Spinal cord (tissue), 10 donors: ENCODE results near the gene RUBCNL. TPM values are rescaled to one million over a fixed set of nuclear protein-coding genes. Genes with fewer than 3 reads are reported as not detected.

ENCODE experiments used
- DNase-seq, 6 donors: peaks; one replicate each; pipeline versions ENCODE4 v3.0.0 to v3.0.0-alpha.2; 2013 to 2015; ENCODE audit warnings: low spot score in 6 of 6, low read depth in 4 of 6
- H3K27ac ChIP-seq: one replicate; pipeline ENCODE4 v1.5.1; 2013; ENCODE audit warnings: low read depth, low read length, control low read depth
- H3K27me3 ChIP-seq: one replicate; pipeline ENCODE4 v1.6.1; 2013; ENCODE audit warnings: low read length; ENCODE audit not compliant: control insufficient read depth, insufficient read depth
- H3K36me3 ChIP-seq: one replicate; pipeline ENCODE4 v1.6.1; 2013; ENCODE audit warnings: low read length; ENCODE audit not compliant: control insufficient read depth, insufficient read depth
- H3K4me1 ChIP-seq: one replicate; pipeline ENCODE4 v1.6.1; 2013; ENCODE audit warnings: low read length; ENCODE audit not compliant: control insufficient read depth, insufficient read depth
- H3K4me3 ChIP-seq: one replicate; pipeline ENCODE4 v1.5.1; 2013; ENCODE audit warnings: low read depth, low read length, control low read depth
- H3K9me3 ChIP-seq: one replicate; pipeline ENCODE4 v1.6.1; 2013; ENCODE audit warnings: low read length; ENCODE audit not compliant: control insufficient read depth, insufficient read depth
- WGBS: methylation state at CpG from one replicate; pipeline ENCODE4 v1.1.5; 2013; ENCODE audit warnings: missing lambda C conversion rate; ENCODE audit not compliant: insufficient coverage; 5-methylcytosine and 5-hydroxymethylcytosine counted together
- polyA plus RNA-seq, 2 donors: library from polyadenylated mRNA; unstranded; fragments of 120-200 nt; gene quantifications; one replicate each; pipeline ENCODE4 v1.2.1, GENCODE V29; 2013; ENCODE audit not compliant: insufficient read length in 2 of 2
- total RNA-seq, 2 donors: library from RNA; depleted of rRNA in 1 of 2; stranded (reverse); fragments of 120-200 nt in 1 of 2; fragments of >200 nt in 1 of 2; gene quantifications; one replicate each; pipeline versions ENCODE4 v1.2.3 to v1.2.4, GENCODE V29; 2013 to 2014
- donor health status: healthy.

The RUBCNL gene
- total and polyA plus RNA-seq, 4 donors = 5.6 to 8.7 (median 7.2) TPM

DNA sequence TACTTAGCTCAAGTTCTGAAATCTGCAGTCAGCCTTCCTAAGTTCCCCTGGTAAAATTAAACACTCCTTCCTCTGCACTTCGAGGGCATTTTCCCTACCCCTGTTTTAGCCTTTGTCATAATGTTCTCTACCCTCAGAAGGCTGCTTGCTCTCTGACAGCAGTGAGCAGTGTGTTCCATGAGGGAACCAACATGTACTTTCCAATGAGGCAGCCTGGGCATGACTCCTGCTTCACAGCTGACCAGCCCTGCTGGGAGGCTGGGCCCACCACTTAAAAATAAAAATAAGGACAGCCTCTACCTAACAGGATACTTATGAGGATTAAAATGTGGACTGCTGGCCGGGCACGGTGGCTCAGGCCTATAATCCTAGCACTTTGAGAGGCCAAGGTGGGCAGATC lies 26.4 kb downstream of the RUBCNL start:
- no peak for DNase-seq
- Histone ChIP-seq H3K4me1 (no peaks in the 10 kb centered on the region), H3K36me3 (peaks cover 2% of the 10 kb centered on the region), H3K27me3 (no peaks in the 10 kb centered on the region), H3K27ac (no peak overlapping the region), H3K9me3 (no peaks in the 10 kb centered on the region), H3K4me3 (no peak overlapping the region)
- WGBS = 91% methylated on average over 1 of the region's 3 CpGs

DNA sequence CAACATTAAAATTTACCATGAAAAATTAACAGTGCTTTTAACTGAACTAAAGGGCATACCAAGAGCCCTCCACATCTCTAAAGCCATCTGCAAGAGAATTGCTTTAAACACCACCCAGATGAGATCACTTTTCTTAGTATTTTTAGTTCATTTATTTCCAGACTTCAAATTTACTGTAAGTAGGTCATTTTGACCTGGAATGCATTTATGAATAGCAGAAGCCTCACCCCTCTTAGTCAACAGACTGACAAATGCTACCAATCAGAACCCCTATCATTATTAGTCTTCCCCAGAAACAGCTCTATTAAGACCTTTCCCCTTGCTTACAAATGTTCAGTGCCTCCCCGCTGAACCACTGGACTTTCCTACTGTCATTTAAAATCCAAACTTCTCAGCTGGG lies 27.3 kb downstream of the RUBCNL start:
- Histone ChIP-seq H3K27ac (no peak overlapping the region), H3K36me3 (peaks cover 2% of the 10 kb centered on the region), H3K4me1 (no peaks in the 10 kb centered on the region), H3K9me3 (no peaks in the 10 kb centered on the region), H3K4me3 (no peak overlapping the region), H3K27me3 (no peaks in the 10 kb centered on the region)
- WGBS = no CpG with 5 or more reads among the region's 1 CpG
- DNase-seq = no peak

DNA sequence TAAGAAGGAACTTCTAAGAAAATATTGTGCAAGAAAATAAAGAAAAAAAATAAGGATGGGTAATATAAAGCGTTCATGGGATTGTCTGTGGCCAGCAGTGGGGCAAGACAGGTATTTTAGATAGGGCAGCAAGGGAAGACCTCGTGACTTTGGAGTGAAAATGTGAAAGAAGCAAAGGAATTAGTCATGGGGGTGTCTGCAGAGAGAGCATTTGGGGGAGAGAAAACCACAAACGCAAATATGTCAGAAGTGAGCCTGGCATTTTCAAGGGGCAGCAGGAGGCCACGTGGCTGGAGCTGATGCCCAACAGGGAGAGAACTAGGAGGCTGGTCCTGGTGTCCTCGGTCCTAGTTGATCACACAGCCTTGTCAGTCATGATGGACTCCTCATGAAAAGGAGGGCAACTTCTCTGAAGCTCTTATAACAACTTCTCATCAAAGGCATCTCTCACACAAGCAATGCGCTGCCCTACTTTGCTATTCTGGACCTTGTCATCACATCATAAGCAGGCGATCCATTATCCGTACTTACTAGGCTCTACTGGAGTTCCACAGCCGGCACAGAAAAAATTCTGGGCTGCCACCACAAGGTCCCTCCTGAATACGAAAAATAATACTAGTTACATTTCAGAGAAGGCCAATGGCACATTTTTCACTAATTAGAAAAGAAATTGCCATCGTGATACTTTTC lies 31.0 kb downstream of the RUBCNL start:
- WGBS = 92% methylated on average over 10 of the region's 11 CpGs
- H3K9me3 ChIP-seq = no peaks in the 10 kb centered on the region
- H3K36me3 ChIP-seq = no peaks in the 10 kb centered on the region
- H3K4me1 ChIP-seq = no peaks in the 10 kb centered on the region
- no peak for DNase-seq
- no peak overlapping the region for H3K27ac ChIP-seq
- no peaks in the 10 kb centered on the region for H3K27me3 ChIP-seq
- H3K4me3 ChIP-seq = no peak overlapping the region

DNA sequence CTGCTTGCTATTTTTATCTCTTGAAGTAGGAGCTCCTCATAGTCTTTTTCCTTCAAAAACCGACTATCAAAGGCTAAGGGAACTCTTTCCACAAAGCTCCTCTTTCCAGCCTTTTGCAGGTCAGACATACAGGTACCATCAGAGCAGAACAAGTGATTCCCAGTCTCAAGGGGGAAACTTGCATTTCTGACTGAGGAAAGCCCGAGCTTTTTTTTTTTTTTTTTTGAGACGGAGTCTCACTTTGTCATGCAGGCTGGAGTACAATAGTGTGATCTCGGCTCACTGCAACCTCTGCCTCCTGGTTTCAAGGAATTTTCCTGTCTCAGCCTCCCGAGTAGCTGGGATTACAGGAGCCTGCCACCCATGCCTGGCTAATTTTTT lies 32.0 kb downstream of the RUBCNL start:
- no peak for DNase-seq
- no peaks in the 10 kb centered on the region for H3K27me3 ChIP-seq
- no peaks in the 10 kb centered on the region for H3K36me3 ChIP-seq
- no peak overlapping the region for H3K27ac ChIP-seq
- no peaks in the 10 kb centered on the region for H3K4me1 ChIP-seq
- no peaks in the 10 kb centered on the region for H3K9me3 ChIP-seq
- WGBS = 74% methylated on average over 2 of the region's 5 CpGs
- H3K4me3 ChIP-seq = no peak overlapping the region

DNA sequence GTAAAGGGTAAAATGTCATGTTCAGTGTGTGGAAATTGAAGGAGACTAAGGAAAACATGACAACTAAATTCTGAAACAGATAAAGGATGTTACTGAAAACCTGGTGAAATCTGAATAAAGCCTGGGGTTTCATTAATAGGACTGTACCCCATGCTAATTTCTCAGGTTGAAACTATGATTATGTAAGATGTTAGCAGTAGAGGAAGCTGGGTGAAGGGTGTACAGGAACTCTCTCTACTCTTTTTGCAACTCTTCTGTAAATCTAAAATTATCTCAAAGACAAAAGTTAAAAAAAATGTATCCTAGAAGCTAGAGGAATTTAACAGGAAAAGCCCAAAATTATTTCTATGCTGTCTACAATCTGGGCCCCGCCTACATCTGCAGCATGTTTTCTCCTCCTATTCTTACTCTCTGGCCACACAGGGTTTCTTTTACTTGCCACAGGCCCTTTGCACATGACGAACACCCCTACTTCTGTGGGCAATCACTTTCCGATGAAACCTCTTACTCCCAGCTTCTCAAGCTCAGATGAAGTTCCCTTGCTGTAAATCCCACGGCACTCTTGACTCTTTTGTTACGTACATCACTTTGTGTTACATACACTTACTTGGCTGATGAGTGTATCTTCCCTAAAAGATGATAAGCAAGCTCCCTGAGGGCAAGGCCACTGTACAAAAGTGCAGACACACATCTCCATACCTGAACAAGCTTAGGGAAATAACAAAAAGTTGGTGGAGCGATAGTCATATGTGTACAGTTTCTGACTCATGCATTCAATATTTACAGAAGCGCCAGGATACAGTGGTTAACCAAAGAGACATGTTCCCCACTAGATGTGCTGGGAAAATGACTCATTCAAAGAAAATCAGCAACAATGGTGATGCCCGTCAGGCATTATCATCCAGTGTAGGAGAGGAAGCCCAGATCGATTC lies 32.6 kb downstream of the RUBCNL start:
- Histone ChIP-seq H3K36me3 (no peaks in the 10 kb centered on the region), H3K27ac (no peak overlapping the region), H3K4me1 (no peaks in the 10 kb centered on the region), H3K9me3 (no peaks in the 10 kb centered on the region), H3K4me3 (no peak overlapping the region), H3K27me3 (no peaks in the 10 kb centered on the region)
- 96% methylated on average over 6 of the region's 9 CpGs for whole genome bisulfite sequencing
- no peak for DNase-seq

DNA sequence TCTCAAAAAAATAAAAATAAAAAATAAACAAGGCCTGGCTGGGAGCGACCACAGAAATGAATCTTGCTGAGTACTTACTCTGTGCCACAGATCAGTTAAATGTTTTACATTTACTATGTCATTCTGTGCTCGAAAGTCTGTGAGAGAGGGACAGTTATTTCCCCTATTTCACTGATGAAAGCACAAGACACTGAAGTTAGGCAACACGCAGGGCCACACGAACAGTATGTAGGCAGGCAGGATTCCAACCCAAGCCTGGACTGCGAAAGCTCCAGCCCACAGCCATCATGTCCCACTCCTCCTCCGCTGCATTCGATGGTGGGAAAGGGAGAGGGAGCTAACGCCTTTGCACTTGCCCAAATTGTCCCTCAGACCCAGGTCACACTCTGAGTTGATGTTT lies 34.2 kb downstream of the RUBCNL start:
- no peak for DNase-seq
- no peaks in the 10 kb centered on the region for H3K36me3 ChIP-seq

DNA sequence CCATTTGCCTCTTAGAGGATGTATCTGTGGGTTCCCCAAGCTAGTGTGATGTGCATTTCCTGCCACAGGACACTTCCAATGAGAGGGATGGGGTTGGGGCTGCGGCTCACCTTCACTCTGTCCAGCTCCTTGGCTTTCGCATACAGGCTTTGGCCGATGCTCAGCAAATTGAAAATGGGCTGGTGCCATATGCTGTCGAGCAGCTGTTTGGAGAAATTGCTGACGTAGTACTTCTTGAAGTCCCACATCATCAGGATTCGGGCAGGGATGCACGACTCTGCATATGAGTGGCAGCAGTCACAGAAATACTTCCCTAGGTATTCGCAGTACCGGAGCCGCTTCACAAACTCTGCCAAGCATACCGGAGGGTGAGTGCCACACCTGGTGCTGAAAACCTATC lies 37.0 kb downstream of the RUBCNL start:
- WGBS = 95% methylated on average over 11 of the region's 11 CpGs
- peaks cover 11% of the 10 kb centered on the region for H3K4me1 ChIP-seq
- DNase-seq = peak in 1 of 6 donors; percentile 29

More for the DNA sequence above, 34.2 kb downstream of the RUBCNL start:
- H3K27me3 ChIP-seq = no peaks in the 10 kb centered on the region
- WGBS = no CpG with 5 or more reads among the region's 8 CpGs
- no peak overlapping the region for H3K4me3 ChIP-seq
- no peak overlapping the region for H3K27ac ChIP-seq
- H3K9me3 ChIP-seq = no peaks in the 10 kb centered on the region
- no peaks in the 10 kb centered on the region for H3K4me1 ChIP-seq

DNA sequence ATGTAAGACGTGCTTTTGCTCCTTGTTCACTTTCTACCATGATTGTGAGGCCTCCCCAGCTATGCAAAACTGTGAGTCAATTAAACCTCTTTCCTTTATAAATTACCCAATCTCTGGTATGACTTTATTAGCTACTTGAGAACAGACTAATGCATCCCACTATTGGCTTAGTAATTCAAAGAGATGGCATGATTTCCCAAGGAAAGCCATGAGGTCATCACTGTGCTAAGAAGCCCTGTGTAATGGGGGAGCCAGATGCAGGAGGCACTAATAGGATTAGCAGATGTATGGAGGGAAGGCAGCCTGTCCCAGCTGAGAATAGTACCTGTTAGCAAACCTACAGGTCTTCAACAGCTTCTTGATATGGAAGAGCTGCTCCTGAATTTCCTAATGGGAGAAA lies 38.1 kb downstream of the RUBCNL start:
- no peaks in the 10 kb centered on the region for H3K27me3 ChIP-seq
- H3K27ac ChIP-seq = no peak overlapping the region
- no peaks in the 10 kb centered on the region for H3K36me3 ChIP-seq
- no peaks in the 10 kb centered on the region for H3K9me3 ChIP-seq
- H3K4me3 ChIP-seq = no peak overlapping the region
- 86% methylated on average over 1 of the region's 1 CpG for WGBS
- H3K4me1 ChIP-seq = peaks cover 12% of the 10 kb centered on the region
- no peak for DNase-seq

More for the DNA sequence above, 37.0 kb downstream of the RUBCNL start:
- H3K27me3 ChIP-seq = no peaks in the 10 kb centered on the region
- no peak overlapping the region for H3K27ac ChIP-seq
- H3K4me3 ChIP-seq = no peak overlapping the region
- H3K36me3 ChIP-seq = no peaks in the 10 kb centered on the region
- no peaks in the 10 kb centered on the region for H3K9me3 ChIP-seq

DNA sequence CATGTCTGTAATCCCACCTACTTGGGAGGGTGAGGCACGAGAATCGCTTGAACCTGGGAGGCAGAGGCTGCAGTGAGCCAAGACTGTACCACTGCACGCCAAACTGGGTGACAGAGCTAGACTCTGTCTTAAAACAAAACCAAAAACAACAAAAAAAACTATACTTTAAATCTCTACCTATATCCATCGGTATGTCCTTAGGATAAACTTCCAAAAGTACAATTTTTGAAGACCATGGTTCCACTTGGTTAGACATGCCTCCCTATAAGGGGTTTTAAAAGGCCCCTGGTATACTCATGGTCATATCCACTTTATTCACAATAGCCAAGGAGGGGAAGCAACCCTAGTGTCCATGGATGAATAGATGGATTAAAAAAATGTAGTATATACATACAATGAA lies 39.8 kb downstream of the RUBCNL start:
- no peak overlapping the region for H3K27ac ChIP-seq
- no peaks in the 10 kb centered on the region for H3K27me3 ChIP-seq
- H3K4me1 ChIP-seq = peaks cover 12% of the 10 kb centered on the region
- H3K36me3 ChIP-seq = no peaks in the 10 kb centered on the region
- 94% methylated on average over 3 of the region's 4 CpGs for WGBS
- DNase-seq = no peak
- H3K4me3 ChIP-seq = no peak overlapping the region
- no peaks in the 10 kb centered on the region for H3K9me3 ChIP-seq

DNA sequence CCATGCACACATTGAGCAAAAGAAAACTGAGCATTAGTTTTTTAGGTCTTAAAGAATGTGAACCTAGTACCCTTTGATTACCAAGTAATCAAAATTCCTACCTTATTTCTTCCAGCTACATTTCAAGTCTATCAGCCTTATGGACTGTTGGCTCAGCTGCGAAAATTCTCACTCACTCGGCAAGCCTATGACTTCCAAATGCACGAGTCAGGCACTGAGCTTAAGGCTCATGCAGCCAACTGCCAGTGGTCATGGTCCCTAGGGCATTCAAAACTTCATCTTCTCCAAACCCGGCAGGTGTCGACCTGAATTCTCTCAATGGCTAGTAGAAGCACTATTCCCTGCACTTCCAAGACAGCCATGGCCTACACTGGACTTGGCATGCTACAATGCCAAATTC lies 41.2 kb downstream of the RUBCNL start:
- WGBS = 48% methylated on average over 5 of the region's 5 CpGs
- Histone ChIP-seq H3K4me3 (no peak overlapping the region), H3K36me3 (no peaks in the 10 kb centered on the region), H3K27me3 (no peaks in the 10 kb centered on the region), H3K27ac (no peak overlapping the region), H3K4me1 (peaks cover 12% of the 10 kb centered on the region), H3K9me3 (no peaks in the 10 kb centered on the region)
- no peak for DNase-seq
